HL-60 (cell line): Measurements from ENCODE around the gene TBC1D16.

ENCODE experiments used
- POLR2AphosphoS5 ChIP-seq: IDR thresholded peaks from 2 replicates; pipeline ENCODE4 v1.6.1; 2012; ENCODE audit warnings: low read depth
- SPI1 ChIP-seq: IDR thresholded peaks from 2 replicates; pipeline ENCODE4 v1.6.1; 2012; ENCODE audit warnings: low read depth, mild to moderate bottlenecking, borderline replicate concordance
- TF ChIP-seq, protein P1 (sequence below): IDR thresholded peaks from one replicate; pipeline ENCODE4 v1.5.1; 2011; ENCODE audit warnings: low read length, control low read depth, inconsistent platforms; ENCODE audit not compliant: insufficient read depth
- TF ChIP-seq, protein P2 (sequence below): IDR thresholded peaks from 2 replicates; pipeline ENCODE4 v1.6.1; 2012; ENCODE audit warnings: low read depth; ENCODE audit not compliant: insufficient replicate concordance

DNA sequence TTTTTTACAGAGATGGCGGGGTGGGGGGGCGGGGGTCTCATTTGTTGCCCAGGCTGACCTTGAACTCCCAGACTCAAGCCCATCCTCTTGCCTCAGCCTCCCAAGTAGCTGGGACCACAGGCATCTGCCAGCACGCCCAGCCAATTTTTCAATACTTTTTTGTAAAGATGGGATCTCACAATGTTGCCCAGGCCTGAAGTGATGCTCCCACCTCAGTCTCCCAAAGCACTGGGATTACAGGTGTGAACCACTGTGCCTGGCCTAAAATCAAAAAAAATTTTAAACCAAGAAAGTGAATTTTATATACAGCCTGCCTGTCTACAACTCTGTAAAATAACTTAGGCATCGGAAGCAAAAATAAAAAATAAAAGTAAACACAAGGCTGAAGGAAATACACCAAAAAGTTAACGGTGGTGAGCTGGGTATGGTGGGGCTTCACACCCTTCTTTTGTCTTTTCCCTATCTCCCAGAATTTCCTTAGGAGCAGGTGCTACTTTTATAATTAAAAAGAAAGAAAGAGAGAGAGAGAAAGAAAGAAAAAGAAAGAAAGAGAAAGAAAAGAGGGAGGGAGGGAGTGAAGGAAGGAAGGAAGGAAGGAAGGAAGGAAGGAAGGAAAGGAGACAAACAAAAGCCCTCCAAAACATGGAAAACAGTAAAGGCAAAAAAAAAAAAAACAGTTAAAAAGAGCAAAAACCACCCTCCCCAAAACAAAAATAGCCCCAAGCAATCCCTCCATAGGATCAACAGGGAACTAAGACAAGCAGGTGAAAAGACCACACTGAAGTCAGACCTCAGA lies 51.4 kb downstream of the TBC1D16 start:
- TF ChIP-seq, protein P1, sequence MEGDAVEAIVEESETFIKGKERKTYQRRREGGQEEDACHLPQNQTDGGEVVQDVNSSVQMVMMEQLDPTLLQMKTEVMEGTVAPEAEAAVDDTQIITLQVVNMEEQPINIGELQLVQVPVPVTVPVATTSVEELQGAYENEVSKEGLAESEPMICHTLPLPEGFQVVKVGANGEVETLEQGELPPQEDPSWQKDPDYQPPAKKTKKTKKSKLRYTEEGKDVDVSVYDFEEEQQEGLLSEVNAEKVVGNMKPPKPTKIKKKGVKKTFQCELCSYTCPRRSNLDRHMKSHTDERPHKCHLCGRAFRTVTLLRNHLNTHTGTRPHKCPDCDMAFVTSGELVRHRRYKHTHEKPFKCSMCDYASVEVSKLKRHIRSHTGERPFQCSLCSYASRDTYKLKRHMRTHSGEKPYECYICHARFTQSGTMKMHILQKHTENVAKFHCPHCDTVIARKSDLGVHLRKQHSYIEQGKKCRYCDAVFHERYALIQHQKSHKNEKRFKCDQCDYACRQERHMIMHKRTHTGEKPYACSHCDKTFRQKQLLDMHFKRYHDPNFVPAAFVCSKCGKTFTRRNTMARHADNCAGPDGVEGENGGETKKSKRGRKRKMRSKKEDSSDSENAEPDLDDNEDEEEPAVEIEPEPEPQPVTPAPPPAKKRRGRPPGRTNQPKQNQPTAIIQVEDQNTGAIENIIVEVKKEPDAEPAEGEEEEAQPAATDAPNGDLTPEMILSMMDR, result no peak
- TF ChIP-seq SPI1, result no peak
- no peak for TF ChIP-seq POLR2AphosphoS5
- TF ChIP-seq, protein P2, sequence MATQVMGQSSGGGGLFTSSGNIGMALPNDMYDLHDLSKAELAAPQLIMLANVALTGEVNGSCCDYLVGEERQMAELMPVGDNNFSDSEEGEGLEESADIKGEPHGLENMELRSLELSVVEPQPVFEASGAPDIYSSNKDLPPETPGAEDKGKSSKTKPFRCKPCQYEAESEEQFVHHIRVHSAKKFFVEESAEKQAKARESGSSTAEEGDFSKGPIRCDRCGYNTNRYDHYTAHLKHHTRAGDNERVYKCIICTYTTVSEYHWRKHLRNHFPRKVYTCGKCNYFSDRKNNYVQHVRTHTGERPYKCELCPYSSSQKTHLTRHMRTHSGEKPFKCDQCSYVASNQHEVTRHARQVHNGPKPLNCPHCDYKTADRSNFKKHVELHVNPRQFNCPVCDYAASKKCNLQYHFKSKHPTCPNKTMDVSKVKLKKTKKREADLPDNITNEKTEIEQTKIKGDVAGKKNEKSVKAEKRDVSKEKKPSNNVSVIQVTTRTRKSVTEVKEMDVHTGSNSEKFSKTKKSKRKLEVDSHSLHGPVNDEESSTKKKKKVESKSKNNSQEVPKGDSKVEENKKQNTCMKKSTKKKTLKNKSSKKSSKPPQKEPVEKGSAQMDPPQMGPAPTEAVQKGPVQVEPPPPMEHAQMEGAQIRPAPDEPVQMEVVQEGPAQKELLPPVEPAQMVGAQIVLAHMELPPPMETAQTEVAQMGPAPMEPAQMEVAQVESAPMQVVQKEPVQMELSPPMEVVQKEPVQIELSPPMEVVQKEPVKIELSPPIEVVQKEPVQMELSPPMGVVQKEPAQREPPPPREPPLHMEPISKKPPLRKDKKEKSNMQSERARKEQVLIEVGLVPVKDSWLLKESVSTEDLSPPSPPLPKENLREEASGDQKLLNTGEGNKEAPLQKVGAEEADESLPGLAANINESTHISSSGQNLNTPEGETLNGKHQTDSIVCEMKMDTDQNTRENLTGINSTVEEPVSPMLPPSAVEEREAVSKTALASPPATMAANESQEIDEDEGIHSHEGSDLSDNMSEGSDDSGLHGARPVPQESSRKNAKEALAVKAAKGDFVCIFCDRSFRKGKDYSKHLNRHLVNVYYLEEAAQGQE, result no peak
